SK-N-SH treated with all-trans-retinoic acid at 6 μM for 48 hours (cell line): Measurements from ENCODE around the gene EPB41L4A.

Source experiments
- ATAC-seq: fragments of 200-7000 bp; cut with Tn5 transposase; 3 replicates; pipeline ENCODE4 v1.9.1; 2020; ENCODE audit warnings: mild to moderate bottlenecking, moderate library complexity
- ARNTL ChIP-seq: fragments of 450-650 bp; formaldehyde crosslinking; IDR thresholded peaks from 2 replicates; pipeline ENCODE4 v1.5.0; 2020; ENCODE audit warnings: low read depth, mild to moderate bottlenecking, moderate library complexity, borderline replicate concordance
- BACH2 ChIP-seq: fragments of 250-450 bp; sonication (Bioruptor Pico); IDR thresholded peaks from 2 replicates; pipeline ENCODE4 v1.9.0; 2021; ENCODE audit warnings: mild to moderate bottlenecking, borderline replicate concordance
- CREB5 ChIP-seq: fragments of 250-450 bp; sonication (Bioruptor Pico); IDR thresholded peaks from 2 replicates; pipeline ENCODE4 v1.5.1; 2020; ENCODE audit warnings: low read depth, mild to moderate bottlenecking, moderate library complexity
- CSDC2 ChIP-seq: fragments of 250-450 bp; sonication (Bioruptor Pico); IDR thresholded peaks from 2 replicates; pipeline ENCODE4 v1.5.0; 2020; ENCODE audit warnings: mild to moderate bottlenecking, moderate library complexity
- CSRNP3 ChIP-seq: fragments of 250-450 bp; sonication (Bioruptor Pico); IDR thresholded peaks from 2 replicates; pipeline ENCODE4 v1.5.1; 2021; ENCODE audit warnings: mild to moderate bottlenecking, moderate library complexity
- ESRRG ChIP-seq: fragments of 250-450 bp; sonication (Bioruptor Pico); IDR thresholded peaks from 2 replicates; pipeline ENCODE4 v1.6.1; 2021; ENCODE audit warnings: mild to moderate bottlenecking
- GLIS3 ChIP-seq: fragments of 250-450 bp; sonication (Bioruptor Pico); IDR thresholded peaks from 2 replicates; pipeline ENCODE4 v1.5.0; 2020; ENCODE audit warnings: mild to moderate bottlenecking, moderate library complexity
- ISL1 ChIP-seq: fragments of 250-450 bp; sonication (Bioruptor Pico); IDR thresholded peaks from 2 replicates; pipeline ENCODE4 v2.1.2; 2022; ENCODE audit warnings: mild to moderate bottlenecking, moderate library complexity
- OSR1 ChIP-seq: fragments of 250-450 bp; sonication (Bioruptor Pico); IDR thresholded peaks from 2 replicates; pipeline ENCODE4 v1.8.0; 2022; ENCODE audit warnings: moderate library complexity, mild to moderate bottlenecking, inconsistent platforms
- PATZ1 ChIP-seq: fragments of 250-450 bp; sonication (Bioruptor Pico); IDR thresholded peaks from 2 replicates; pipeline ENCODE4 v1.8.0; 2020; ENCODE audit warnings: mild to moderate bottlenecking, moderate library complexity, borderline replicate concordance
- POU6F1 ChIP-seq: fragments of 250-450 bp; sonication (Bioruptor Pico); IDR thresholded peaks from 2 replicates; pipeline ENCODE4 v1.8.0; 2021; ENCODE audit warnings: low read depth, mild to moderate bottlenecking, moderate library complexity, borderline replicate concordance
- RARB ChIP-seq: fragments of 250-450 bp; sonication (Bioruptor Pico); IDR thresholded peaks from 2 replicates; pipeline ENCODE4 v1.8.0; 2021; ENCODE audit warnings: mild to moderate bottlenecking, moderate library complexity
- SNAI2 ChIP-seq: fragments of 250-450 bp; sonication (Bioruptor Pico); IDR thresholded peaks from 2 replicates; pipeline ENCODE4 v1.5.0; 2020; ENCODE audit warnings: mild to moderate bottlenecking, moderate library complexity
- TOX ChIP-seq: fragments of 250-450 bp; sonication (Bioruptor Pico); IDR thresholded peaks from 2 replicates; pipeline ENCODE4 v1.8.0; 2021; ENCODE audit warnings: mild to moderate bottlenecking, moderate library complexity, borderline replicate concordance
- TSHZ2 ChIP-seq: fragments of 250-450 bp; sonication (Bioruptor Pico); IDR thresholded peaks from 2 replicates; pipeline ENCODE4 v1.5.0; 2020; ENCODE audit warnings: mild to moderate bottlenecking, moderate library complexity
- ZC3H10 ChIP-seq: fragments of 250-450 bp; sonication (Bioruptor Pico); IDR thresholded peaks from 2 replicates; pipeline ENCODE4 v1.5.1; 2021; ENCODE audit warnings: mild to moderate bottlenecking, moderate library complexity
- ZFP3 ChIP-seq: fragments of 250-450 bp; sonication (Bioruptor Pico); IDR thresholded peaks from 2 replicates; pipeline ENCODE4 v1.5.0; 2020; ENCODE audit warnings: mild to moderate bottlenecking, moderate library complexity
- ZFP30 ChIP-seq: fragments of 450-650 bp; formaldehyde crosslinking; IDR thresholded peaks from 2 replicates; pipeline ENCODE4 v1.5.0; 2022; ENCODE audit warnings: mild to moderate bottlenecking, moderate library complexity
- ZNF8 ChIP-seq: fragments of 450-650 bp; formaldehyde crosslinking; IDR thresholded peaks from 2 replicates; pipeline ENCODE4 v1.5.0; 2020; ENCODE audit warnings: mild to moderate bottlenecking, moderate library complexity

EPB41L4A gene

GRCh38 chr5:112418659-112419163, 366 bp downstream of the EPB41L4A start (continued):
- TF ChIP-seq TSHZ2 (CRISPR knock-in tag), result no peak
- no peak for TF ChIP-seq ISL1 (CRISPR knock-in tag)
- TF ChIP-seq POU6F1 (CRISPR knock-in tag), result no peak
- no peak for TF ChIP-seq OSR1
- TF ChIP-seq RARB, result no peak
- TF ChIP-seq ZFP30 (CRISPR knock-in tag), result no peak
- TF ChIP-seq ZFP3, result no peak

GRCh38 chr5:112417931-112418658, 982 bp downstream of the EPB41L4A start:
- TF ChIP-seq GLIS3 (no peak), ZC3H10 (CRISPR knock-in tag) (no peak), ZFP3 (no peak), TSHZ2 (CRISPR knock-in tag) (no peak), PATZ1 (CRISPR knock-in tag) (no peak), RARB (no peak), ESRRG (CRISPR knock-in tag) (no peak), ZFP30 (CRISPR knock-in tag) (no peak), ARNTL (no peak), TOX (no peak), BACH2 (CRISPR knock-in tag) (no peak), ISL1 (CRISPR knock-in tag) (no peak), CSRNP3 (no peak), ZNF8 (CRISPR knock-in tag) (no peak), CREB5 (CRISPR knock-in tag) (no peak), SNAI2 (CRISPR knock-in tag) (no peak), CSDC2 (no peak)
- peak; percentile 9; the same call in 1 of the 3 replicates for ATAC-seq
